Hepatocyte (in vitro differentiated cells): Measurements from ENCODE around the gene EIF3L. TPM values are rescaled to one million over a fixed set of nuclear protein-coding genes. Genes with fewer than 3 reads are reported as not detected.

ENCODE experiments used
- DNase-seq: peaks from one replicate; pipeline ENCODE4 v3.0.0-alpha.2; 2016; ENCODE audit warnings: low spot score
- H2AFZ ChIP-seq: fragments of 200-600 bp; sonication (generic); 2 replicates; pipeline ENCODE4 v1.6.0; 2016; ENCODE audit warnings: antibody characterized with exemption, mild to moderate bottlenecking
- H3K27ac ChIP-seq: fragments of 200-600 bp; sonication (generic); 2 replicates; pipeline ENCODE4 v1.5.1; 2016; ENCODE audit warnings: mild to moderate bottlenecking
- H3K27me3 ChIP-seq: fragments of 200-600 bp; sonication (generic); 2 replicates; pipeline ENCODE4 v1.6.1; 2016
- H3K36me3 ChIP-seq: fragments of 200-600 bp; sonication (generic); replicated peaks from 2 replicates; pipeline ENCODE4 v1.5.1; 2016; ENCODE audit warnings: low read depth; ENCODE audit not compliant: insufficient read depth
- H3K4me1 ChIP-seq: fragments of 200-600 bp; sonication (generic); 2 replicates; pipeline ENCODE4 v1.5.1; 2016; ENCODE audit warnings: mild to moderate bottlenecking, moderate library complexity; ENCODE audit not compliant: insufficient read depth
- H3K4me2 ChIP-seq: fragments of 200-600 bp; sonication (generic); 2 replicates; pipeline ENCODE4 v1.6.0; 2016
- H3K4me3 ChIP-seq: fragments of 200-600 bp; sonication (generic); 2 replicates; pipeline ENCODE4 v1.5.1; 2016; ENCODE audit warnings: mild to moderate bottlenecking
- H3K79me2 ChIP-seq: fragments of 200-600 bp; sonication (generic); 2 replicates; pipeline ENCODE4 v1.6.0; 2017; ENCODE audit warnings: mild to moderate bottlenecking
- H3K9me2 ChIP-seq: fragments of 200-600 bp; sonication (generic); replicated peaks from 2 replicates; pipeline ENCODE4 v1.6.0; 2017; ENCODE audit warnings: mild to moderate bottlenecking; ENCODE audit not compliant: insufficient read depth
- H3K9me3 ChIP-seq: fragments of 200-600 bp; sonication (generic); 2 replicates; pipeline ENCODE4 v1.5.1; 2016; ENCODE audit warnings: low read depth, mild to moderate bottlenecking
- H4K20me1 ChIP-seq: fragments of 200-600 bp; sonication (generic); 2 replicates; pipeline ENCODE4 v1.6.0; 2016; ENCODE audit warnings: mild to moderate bottlenecking; ENCODE audit not compliant: insufficient read depth, poor library complexity, severe bottlenecking
- CTCF ChIP-seq: fragments of 200-600 bp; sonication (generic); IDR thresholded peaks from 2 replicates; pipeline ENCODE4 v1.5.1; 2016; ENCODE audit warnings: antibody characterized with exemption, mild to moderate bottlenecking; ENCODE audit not compliant: poor library complexity
- EZH2 ChIP-seq: fragments of 200-600 bp; sonication (generic); IDR thresholded peaks from 2 replicates; pipeline ENCODE4 v1.6.1; 2016; ENCODE audit warnings: antibody characterized with exemption, mild to moderate bottlenecking, borderline replicate concordance
- EZH2phosphoT487 ChIP-seq: fragments of 200-600 bp; sonication (generic); IDR thresholded peaks from one replicate; pipeline ENCODE4 v1.6.1; 2018; ENCODE audit warnings: antibody characterized with exemption, mild to moderate bottlenecking, low read depth, moderate library complexity; ENCODE audit not compliant: unreplicated experiment, severe bottlenecking
- WGBS: methylation state at CpG from one replicate; pipeline ENCODE4 v1.1.6; 2016; ENCODE audit warnings: low lambda C conversion rate; ENCODE audit errors: missing lambda C conversion rate; 5-methylcytosine and 5-hydroxymethylcytosine counted together
- polyA plus RNA-seq: library from polyadenylated mRNA; unstranded; fragments of >200 nt; fragmentation: Nextera tagmentation; extraction: Ambion mirVana; gene quantifications from 2 replicates; pipeline ENCODE4 v1.2.1, GENCODE V29; 2016
- total RNA-seq: library from RNA; depleted of rRNA; stranded (reverse); fragments of >200 nt; gene quantifications from 2 replicates; pipeline ENCODE4 v1.2.3, GENCODE V29; 2014

EIF3L gene
- total and polyA plus RNA-seq, 2 experiments from 2014 or later, result 172 to 365 TPM

- H3K4me3 ChIP-seq, result peak overlapping the region; percentile 72
- no peak for TF ChIP-seq CTCF
- TF ChIP-seq EZH2phosphoT487, result no peak
- no peak for TF ChIP-seq EZH2
- peak overlapping the region; percentile 65 for H3K27ac ChIP-seq
- H2AFZ ChIP-seq, result peak overlapping the region; percentile 56
- DNase-seq, result no peak
- H3K27me3 ChIP-seq, result no peaks in the 10 kb centered on the region
- peaks cover 27% of the 10 kb centered on the region for H3K79me2 ChIP-seq
- H3K4me2 ChIP-seq, result peak overlapping the region; percentile 99
- H3K9me3 ChIP-seq, result no peaks in the 10 kb centered on the region
- no peaks in the 10 kb centered on the region for H4K20me1 ChIP-seq
- no peaks in the 10 kb centered on the region for H3K36me3 ChIP-seq
- H3K9me2 ChIP-seq, result no peaks in the 10 kb centered on the region
- whole genome bisulfite sequencing, result 65% methylated on average over 19 of the region's 19 CpGs
- peaks cover 18% of the 10 kb centered on the region for H3K4me1 ChIP-seq
These were observed 58.1 kb downstream of the EIF3L start for GRCh38 chr22:37907036-37907954.

GRCh38 chr22:37909766-37910165 is 60.5 kb downstream of the EIF3L start:
- DNase-seq, result no peak
- H3K4me1 ChIP-seq, result peaks cover 15% of the 10 kb centered on the region
- no peak overlapping the region for H2AFZ ChIP-seq
- 77% methylated on average over 7 of the region's 7 CpGs for WGBS
- H3K4me2 ChIP-seq, result no peak overlapping the region
- H3K36me3 ChIP-seq, result no peaks in the 10 kb centered on the region
- H3K4me3 ChIP-seq, result no peak overlapping the region
- no peak for TF ChIP-seq CTCF
- TF ChIP-seq EZH2, result no peak
- TF ChIP-seq EZH2phosphoT487, result no peak
- H3K27ac ChIP-seq, result no peak overlapping the region
- no peaks in the 10 kb centered on the region for H3K9me3 ChIP-seq
- peaks cover 27% of the 10 kb centered on the region for H3K79me2 ChIP-seq
- no peaks in the 10 kb centered on the region for H4K20me1 ChIP-seq
- no peaks in the 10 kb centered on the region for H3K9me2 ChIP-seq
- no peaks in the 10 kb centered on the region for H3K27me3 ChIP-seq

GRCh38 chr22:37910890-37911672 is 61.9 kb downstream of the EIF3L start:
- H3K4me2 ChIP-seq, result no peak overlapping the region
- H3K79me2 ChIP-seq, result peaks cover 27% of the 10 kb centered on the region
- no peak for TF ChIP-seq CTCF
- TF ChIP-seq EZH2, result no peak
- no peak for TF ChIP-seq EZH2phosphoT487
- H3K27ac ChIP-seq, result no peak overlapping the region
- H4K20me1 ChIP-seq, result no peaks in the 10 kb centered on the region
- DNase-seq, result no peak
- no peaks in the 10 kb centered on the region for H3K9me3 ChIP-seq
- no peak overlapping the region for H3K4me3 ChIP-seq
- H2AFZ ChIP-seq, result no peak overlapping the region
- peaks cover 7% of the 10 kb centered on the region for H3K4me1 ChIP-seq
- H3K9me2 ChIP-seq, result no peaks in the 10 kb centered on the region
- WGBS, result 66% methylated on average over 15 of the region's 15 CpGs
- no peaks in the 10 kb centered on the region for H3K36me3 ChIP-seq
- H3K27me3 ChIP-seq, result no peaks in the 10 kb centered on the region
